Metanephros (tissue), 2 donors: Measurements from ENCODE around the gene LILRB3. TPM values are rescaled to one million over a fixed set of nuclear protein-coding genes. Genes with fewer than 3 reads are reported as not detected.

Experiments used
- small RNA-seq: library from RNA; depleted of rRNA; stranded (forward); fragments of <200 nt; gene quantifications from one replicate; pipeline ENCODE3, GENCODE V24; 2014; ENCODE audit warnings: low replicate concordance
- total RNA-seq: library from RNA; depleted of rRNA; stranded (reverse); fragments of >200 nt; gene quantifications from one replicate; pipeline ENCODE4 v1.2.3, GENCODE V29; 2014

Gene LILRB3
- total RNA-seq: 18.0 TPM

GRCh38 chr19:54222474-54223276 is at the start of gene LILRB3:
Gene LILRB3, minus strand, starts transcription at chr19:54223007. Its CDS starts 31 bp downstream, at chr19:54222976.

GRCh38 chr19:54257116-54257480 is 34.3 kb upstream of the LILRB3 start, which contains the start of gene LILRB5:
Gene LILRB5, minus strand, starts transcription at chr19:54257273. Its CDS starts 80 bp downstream, at chr19:54257193.

GRCh38 chr19:54242646-54243045 is 19.8 kb upstream of the LILRB3 start, which contains the start of gene LILRA6:
Gene LILRA6, minus strand, starts transcription at chr19:54242790.

GRCh38 chr19:54191011-54191810 is 31.6 kb downstream of the LILRB3 start, which contains the start of gene TSEN34:
Gene TSEN34, plus strand, starts transcription at chr19:54191308. Its CDS starts 57 bp downstream, at chr19:54191365.

GRCh38 chr19:54189145-54189734 is 33.6 kb downstream of the LILRB3 start, which contains the start of gene MBOAT7:
Gene MBOAT7, minus strand, starts transcription at chr19:54189580. Its CDS starts 1,072 bp downstream, at chr19:54188508.

GRCh38 chr19:54172471-54173358 is 50.1 kb downstream of the LILRB3 start, which contains the start of gene TMC4:
Gene TMC4, minus strand, starts transcription at chr19:54173160. Its CDS starts 43 bp downstream, at chr19:54173117.

Small RNA genes lying within 50 kb of the gene (small RNA-seq; reads per million reads assigned to genes)
- not detected for gene RNU6-1307P

Other genes with a start within 250 kb of the LILRB3 start
- gene CACNG6, start 231.4 kb downstream of the LILRB3 start, total RNA-seq: 5.7 TPM
- 2.9 TPM for gene VSTM1, start 159.1 kb downstream of the LILRB3 start, total RNA-seq
- 0.18 TPM for gene TARM1, start 141.6 kb downstream of the LILRB3 start, total RNA-seq
- 1.3 TPM for gene OSCAR, start 122.2 kb downstream of the LILRB3 start, total RNA-seq
- gene NDUFA3, start 120.2 kb downstream of the LILRB3 start, total RNA-seq: 30.8 TPM
- 10.2 TPM for gene TFPT, start 107.3 kb downstream of the LILRB3 start, total RNA-seq
- gene PRPF31, start 107.3 kb downstream of the LILRB3 start, total RNA-seq: 46.2 TPM
- gene CNOT3, start 85.2 kb downstream of the LILRB3 start, total RNA-seq: 11.9 TPM
- 5.4 TPM for gene LENG1, start 63.3 kb downstream of the LILRB3 start, total RNA-seq
- 38.7 TPM for gene TMC4, start 49.8 kb downstream of the LILRB3 start, total RNA-seq
- gene MBOAT7, start 33.4 kb downstream of the LILRB3 start, total RNA-seq: 47.6 TPM
- gene TSEN34, start 31.7 kb downstream of the LILRB3 start, total RNA-seq: 65.2 TPM
- gene RPS9, start 22.1 kb downstream of the LILRB3 start, total RNA-seq: 2,181 TPM
- 3.3 TPM for gene LILRA6, start 19.8 kb upstream of the LILRB3 start, total RNA-seq
- 4.0 TPM for gene LILRB5, start 34.3 kb upstream of the LILRB3 start, total RNA-seq
- 4.2 TPM for gene LILRB2, start 58.1 kb upstream of the LILRB3 start, total RNA-seq
- gene LILRA5, start 90.2 kb upstream of the LILRB3 start, total RNA-seq: 6.1 TPM
- 0.82 TPM for gene LILRA4, start 116.2 kb upstream of the LILRB3 start, total RNA-seq
- 13.8 TPM for gene LAIR1, start 141.9 kb upstream of the LILRB3 start, total RNA-seq
- gene TTYH1, start 192.5 kb upstream of the LILRB3 start, total RNA-seq: 3.2 TPM
- gene LENG8, start 226.2 kb upstream of the LILRB3 start, total RNA-seq: 98.2 TPM
- 2.9 TPM for gene LENG9, start 240.8 kb upstream of the LILRB3 start, total RNA-seq